ENCODE data around the gene ZNF608. TPM values are rescaled to one million over a fixed set of nuclear protein-coding genes. Genes with fewer than 3 reads are reported as not detected.

Gene ZNF608
- total RNA-seq, 1 experiment from 2014 or later, result 28.0 TPM

GRCh38 chr5:124716169-124716568 lies 30.3 kb downstream of the ZNF608 start:
- no peak for DNase-seq (ENCODE audit: low spot score)

- no peak for DNase-seq (ENCODE audit: low spot score)
These were observed 31.5 kb downstream of the ZNF608 start for GRCh38 chr5:124714910-124715309.

- no peak for DNase-seq (ENCODE audit: low spot score)
These were observed 32.8 kb downstream of the ZNF608 start for GRCh38 chr5:124713595-124713994.

GRCh38 chr5:124712731-124713305 lies 33.6 kb downstream of the ZNF608 start:
- DNase-seq (ENCODE audit: low spot score), result no peak

GRCh38 chr5:124708086-124708485 lies 38.4 kb downstream of the ZNF608 start:
- no peak for DNase-seq (ENCODE audit: low spot score)

GRCh38 chr5:124707520-124707919 lies 38.9 kb downstream of the ZNF608 start:
- DNase-seq (ENCODE audit: low spot score), result no peak

- no peak for DNase-seq (ENCODE audit: low spot score)
These were observed 39.6 kb downstream of the ZNF608 start for GRCh38 chr5:124706729-124707361.

- DNase-seq (ENCODE audit: low spot score), result no peak
These were observed 40.4 kb downstream of the ZNF608 start for GRCh38 chr5:124706051-124706450.

GRCh38 chr5:124705577-124705976 lies 40.9 kb downstream of the ZNF608 start:
- DNase-seq (ENCODE audit: low spot score), result no peak

GRCh38 chr5:124704594-124705284 lies 41.7 kb downstream of the ZNF608 start:
- DNase-seq (ENCODE audit: low spot score), result no peak

GRCh38 chr5:124703995-124704394 lies 42.4 kb downstream of the ZNF608 start:
- DNase-seq (ENCODE audit: low spot score), result no peak

GRCh38 chr5:124702525-124702924 lies 43.9 kb downstream of the ZNF608 start:
- no peak for DNase-seq (ENCODE audit: low spot score)

- no peak for DNase-seq (ENCODE audit: low spot score)
These were observed 44.5 kb downstream of the ZNF608 start for GRCh38 chr5:124701873-124702425.

GRCh38 chr5:124701016-124701415 lies 45.4 kb downstream of the ZNF608 start:
- no peak for DNase-seq (ENCODE audit: low spot score)

- no peak for DNase-seq (ENCODE audit: low spot score)
These were observed 46.1 kb downstream of the ZNF608 start for GRCh38 chr5:124700333-124700732.

GRCh38 chr5:124698770-124699169 lies 47.7 kb downstream of the ZNF608 start:
- peak; percentile 46 for DNase-seq (ENCODE audit: low spot score)

GRCh38 chr5:124697933-124698591 lies 48.4 kb downstream of the ZNF608 start:
- DNase-seq (ENCODE audit: low spot score), result peak; percentile 23

- no peak for DNase-seq (ENCODE audit: low spot score)
These were observed 48.9 kb downstream of the ZNF608 start for GRCh38 chr5:124697501-124697900.

- no peak for DNase-seq (ENCODE audit: low spot score)
These were observed 49.5 kb downstream of the ZNF608 start for GRCh38 chr5:124696898-124697297.
